Measurements from ENCODE around the gene ERGIC1. TPM values are rescaled to one million over a fixed set of nuclear protein-coding genes. Genes with fewer than 3 reads are reported as not detected.

ERGIC1 gene
- total RNA-seq, 4 donors from 2014 or later, result 156 to 214 (median 175) TPM

DNA sequence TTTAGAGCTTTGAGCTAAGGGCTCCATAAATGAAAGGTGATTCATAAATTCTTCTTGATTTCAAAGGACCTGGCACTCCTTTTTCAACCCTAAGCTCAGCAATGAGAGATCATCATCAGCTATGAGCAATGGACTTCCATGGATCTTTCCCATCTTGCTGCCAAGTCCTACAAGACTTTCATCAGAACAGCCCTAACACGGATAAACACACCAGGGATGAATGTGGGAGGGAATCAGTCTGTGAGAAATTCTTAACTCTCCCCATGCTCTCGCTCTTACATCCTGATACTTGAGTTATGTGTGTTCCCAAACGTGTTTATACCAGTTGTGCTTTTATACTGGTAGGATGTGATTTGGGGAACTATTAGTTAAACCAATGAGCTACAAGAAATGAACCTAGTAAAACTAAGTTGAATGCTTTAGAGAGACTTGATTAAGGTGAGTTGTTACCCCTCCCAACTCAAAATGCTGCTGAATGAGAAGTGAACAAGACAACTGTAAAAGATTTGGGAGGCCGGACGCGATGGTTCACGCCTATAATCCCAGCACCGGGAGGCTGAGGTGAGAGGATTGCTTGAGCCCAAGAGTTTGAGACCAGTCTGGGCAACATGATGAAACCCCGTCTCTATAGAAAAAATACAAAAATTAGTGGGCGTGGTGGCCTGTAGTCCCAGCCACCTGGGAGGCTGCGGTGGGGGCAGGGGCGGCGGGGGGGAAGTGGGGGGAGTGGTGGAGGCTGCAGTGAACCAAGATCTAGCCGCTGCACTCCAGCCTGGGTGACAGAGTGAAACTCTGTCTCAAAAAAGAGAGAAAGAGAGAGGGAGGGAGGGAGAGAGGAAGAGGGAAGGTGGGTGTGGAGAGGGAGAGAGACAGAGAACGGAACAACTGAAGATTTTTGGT lies 120.0 kb downstream of the ERGIC1 start:
- no peaks in the 10 kb centered on the region for H3K27me3 ChIP-seq
- no peak for TF ChIP-seq CTCF (IDR thresholded peaks at IDR 0.05)
- no peak for TF ChIP-seq POLR2A (IDR thresholded peaks at IDR 0.05)
- intact Hi-C loops (cut with DNase I), result no loop called here
- no peak for DNase-seq
- 71 to 76% methylated on average over 15 of the region's 15 CpGs for WGBS, 2 donors
- no peaks in the 10 kb centered on the region for H3K9me3 ChIP-seq
- H3K4me3 ChIP-seq (replicated peaks in 1 of 3), result no peak overlapping the region
- no peaks in the 10 kb centered on the region for H3K4me1 ChIP-seq
- peaks cover 12 to 13% of the 10 kb centered on the region in 2 donors for H3K36me3 ChIP-seq
- no peak overlapping the region for H3K27ac ChIP-seq

GRCh38 chr5:172954751-172955159 lies 120.7 kb downstream of the ERGIC1 start:
- Histone ChIP-seq H3K4me3 (replicated peaks in 1 of 3) (no peak overlapping the region), H3K9me3 (no peaks in the 10 kb centered on the region), H3K27me3 (no peaks in the 10 kb centered on the region), H3K36me3 (peaks cover 12 to 13% of the 10 kb centered on the region in 2 donors), H3K4me1 (peaks cover under 1 to 2% of the 10 kb centered on the region in 2 donors), H3K27ac (no peak overlapping the region)
- 84 to 86% methylated on average over 8 of the region's 8 CpGs for WGBS, 2 donors
- TF ChIP-seq CTCF (IDR thresholded peaks at IDR 0.05) (no peak), POLR2A (IDR thresholded peaks at IDR 0.05) (no peak)
- DNase-seq, result no peak
- intact Hi-C loops (cut with DNase I), result no loop called here

- H3K27me3 ChIP-seq, result no peaks in the 10 kb centered on the region
- H3K4me3 ChIP-seq (replicated peaks in 1 of 3), result no peak overlapping the region
- H3K4me1 ChIP-seq, result peaks cover 10 to 12% of the 10 kb centered on the region in 2 donors
- no peaks in the 10 kb centered on the region for H3K9me3 ChIP-seq
- H3K36me3 ChIP-seq, result peaks cover 3 to 8% of the 10 kb centered on the region in 2 donors
- H3K27ac ChIP-seq, result no peak overlapping the region
- DNase-seq, result no peak
- WGBS, 2 donors, result 90 to 91% methylated on average over 3 of the region's 3 CpGs
- TF ChIP-seq POLR2A (IDR thresholded peaks at IDR 0.05) (no peak), CTCF (IDR thresholded peaks at IDR 0.05) (no peak)
- intact Hi-C loops (cut with DNase I), result no loop called here
Observed at GRCh38 chr5:172956228-172956627, 122.2 kb downstream of the ERGIC1 start.

DNA sequence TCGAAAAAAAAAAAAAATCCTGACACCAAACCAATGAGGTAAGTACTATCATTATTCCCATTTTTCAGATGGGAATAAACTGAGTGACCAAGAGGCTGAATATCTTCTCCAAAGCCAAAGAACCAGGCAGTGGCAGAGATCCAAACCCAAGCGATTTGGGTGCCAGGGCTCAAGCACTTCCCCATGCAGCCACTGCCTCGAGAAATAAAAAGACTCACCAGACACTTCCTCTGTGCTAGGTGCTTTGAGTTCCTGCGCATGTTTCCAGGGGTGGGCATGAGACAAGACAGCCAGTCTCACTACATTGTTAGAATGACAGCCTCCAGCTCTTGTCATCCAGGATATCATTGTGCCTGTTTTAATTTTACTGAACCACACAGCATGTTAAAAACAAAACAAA lies 122.9 kb downstream of the ERGIC1 start:
- WGBS, 2 donors, result 53 to 68% methylated on average over 4 of the region's 4 CpGs
- Histone ChIP-seq H3K9me3 (no peaks in the 10 kb centered on the region), H3K4me1 (peaks cover 10 to 12% of the 10 kb centered on the region in 2 donors), H3K27me3 (no peaks in the 10 kb centered on the region), H3K27ac (no peak overlapping the region), H3K36me3 (peaks cover 0 to 2% of the 10 kb centered on the region in 2 donors), H3K4me3 (replicated peaks in 1 of 3) (no peak overlapping the region)
- intact Hi-C loops (cut with DNase I), result no loop called here
- TF ChIP-seq POLR2A (IDR thresholded peaks at IDR 0.05), result no peak
- TF ChIP-seq CTCF (IDR thresholded peaks at IDR 0.05), result no peak
- peak; percentile 15 to 26 for DNase-seq

GRCh38 chr5:172957458-172957857 lies 123.4 kb downstream of the ERGIC1 start:
- H3K4me1 ChIP-seq, result peaks cover 10 to 12% of the 10 kb centered on the region in 2 donors
- no peaks in the 10 kb centered on the region for H3K36me3 ChIP-seq
- WGBS, 2 donors, result 65 to 68% methylated on average over 5 of the region's 5 CpGs
- H3K27ac ChIP-seq, result no peak overlapping the region
- no peak overlapping the region for H3K4me3 ChIP-seq (replicated peaks in 1 of 3)
- no peaks in the 10 kb centered on the region for H3K27me3 ChIP-seq
- no peak for TF ChIP-seq CTCF (IDR thresholded peaks at IDR 0.05)
- TF ChIP-seq POLR2A (IDR thresholded peaks at IDR 0.05), result no peak
- intact Hi-C loops (cut with DNase I), result no loop called here
- H3K9me3 ChIP-seq, result no peaks in the 10 kb centered on the region
- no peak for DNase-seq

All from thyroid gland (tissue), 4 donors.